Epithelial cell of esophagus (primary cell): ENCODE results near the gene CENPQ.

Source experiments
- DNase-seq: peaks from one replicate; pipeline ENCODE4 v3.0.0; 2010; ENCODE audit warnings: low read depth
- H3K4me3 ChIP-seq: 2 replicates; pipeline ENCODE4 v1.5.1; 2011; ENCODE audit warnings: mild to moderate bottlenecking, low read length, control low read depth
- CTCF ChIP-seq: IDR thresholded peaks from 2 replicates; pipeline ENCODE4 v1.5.1; 2011; ENCODE audit warnings: low read depth, mild to moderate bottlenecking, low read length, control low read depth, inconsistent platforms; ENCODE audit not compliant: insufficient read depth; ENCODE audit errors: missing control alignments

The CENPQ gene

GRCh38 chr6:49541210-49541724, 78.1 kb downstream of the CENPQ start:
- DNase-seq, result peak; percentile 92
- H3K4me3 ChIP-seq, result no peak overlapping the region
- TF ChIP-seq CTCF, result no peak

GRCh38 chr6:49541936-49542335, 78.8 kb downstream of the CENPQ start:
- no peak overlapping the region for H3K4me3 ChIP-seq
- peak; percentile 76 for DNase-seq
- TF ChIP-seq CTCF, result no peak
